GM10266 (cell line): ENCODE results near the gene TNFRSF9.

Experiments
- DNase-seq: peaks from one replicate; pipeline ENCODE4 v3.0.0; 2012; ENCODE audit errors: extremely low spot score
- CTCF ChIP-seq: IDR thresholded peaks from 2 replicates; pipeline ENCODE4 v1.5.1; 2012; ENCODE audit warnings: mild to moderate bottlenecking, low read depth; ENCODE audit not compliant: control insufficient read depth, insufficient read depth; ENCODE audit errors: missing control alignments

The TNFRSF9 gene

GRCh38 chr1:7916501-7916830, 24.2 kb downstream of the TNFRSF9 start:
- no peak for TF ChIP-seq CTCF
- DNase-seq = no peak

- DNase-seq = no peak
- no peak for TF ChIP-seq CTCF
Measured at GRCh38 chr1:7915826-7916500, 24.7 kb downstream of the TNFRSF9 start.

GRCh38 chr1:7912743-7913557, 27.7 kb downstream of the TNFRSF9 start:
- no peak for DNase-seq
- TF ChIP-seq CTCF = no peak

- no peak for TF ChIP-seq CTCF
- no peak for DNase-seq
Measured at GRCh38 chr1:7912145-7912544, 28.5 kb downstream of the TNFRSF9 start.

GRCh38 chr1:7905262-7905661, 35.4 kb downstream of the TNFRSF9 start:
- no peak for TF ChIP-seq CTCF
- DNase-seq = no peak

GRCh38 chr1:7902478-7903085, 38.1 kb downstream of the TNFRSF9 start:
- TF ChIP-seq CTCF = peak; percentile 72
- peak; percentile 71 for DNase-seq

GRCh38 chr1:7899741-7900140, 40.9 kb downstream of the TNFRSF9 start:
- TF ChIP-seq CTCF = no peak
- no peak for DNase-seq
